Measurements from ENCODE around the gene LGI4.

DNA sequence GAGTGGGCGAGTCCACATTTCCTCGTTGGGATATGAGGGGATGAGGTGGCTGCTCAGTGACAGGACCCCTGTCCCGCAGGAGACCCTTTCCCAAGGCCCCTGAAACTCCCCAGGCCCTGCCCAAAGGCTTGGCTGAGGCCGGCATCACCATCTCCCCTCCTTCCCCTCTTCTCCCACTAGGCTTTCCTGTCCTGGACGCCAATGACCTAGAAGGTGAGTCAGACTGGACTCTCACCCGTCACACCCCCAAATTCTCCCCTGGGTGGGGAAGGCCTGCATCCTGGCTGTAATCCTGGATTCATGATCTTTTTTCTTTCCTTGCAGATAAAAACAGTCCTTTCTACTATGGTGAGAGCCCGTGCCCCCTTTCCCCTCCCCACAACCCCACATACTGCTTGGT lies 14.0 kb downstream of the LGI4 start:
- no peak for TF ChIP-seq POLR2A (IDR thresholded peaks at IDR 0.05)
- TF ChIP-seq, protein P1, sequence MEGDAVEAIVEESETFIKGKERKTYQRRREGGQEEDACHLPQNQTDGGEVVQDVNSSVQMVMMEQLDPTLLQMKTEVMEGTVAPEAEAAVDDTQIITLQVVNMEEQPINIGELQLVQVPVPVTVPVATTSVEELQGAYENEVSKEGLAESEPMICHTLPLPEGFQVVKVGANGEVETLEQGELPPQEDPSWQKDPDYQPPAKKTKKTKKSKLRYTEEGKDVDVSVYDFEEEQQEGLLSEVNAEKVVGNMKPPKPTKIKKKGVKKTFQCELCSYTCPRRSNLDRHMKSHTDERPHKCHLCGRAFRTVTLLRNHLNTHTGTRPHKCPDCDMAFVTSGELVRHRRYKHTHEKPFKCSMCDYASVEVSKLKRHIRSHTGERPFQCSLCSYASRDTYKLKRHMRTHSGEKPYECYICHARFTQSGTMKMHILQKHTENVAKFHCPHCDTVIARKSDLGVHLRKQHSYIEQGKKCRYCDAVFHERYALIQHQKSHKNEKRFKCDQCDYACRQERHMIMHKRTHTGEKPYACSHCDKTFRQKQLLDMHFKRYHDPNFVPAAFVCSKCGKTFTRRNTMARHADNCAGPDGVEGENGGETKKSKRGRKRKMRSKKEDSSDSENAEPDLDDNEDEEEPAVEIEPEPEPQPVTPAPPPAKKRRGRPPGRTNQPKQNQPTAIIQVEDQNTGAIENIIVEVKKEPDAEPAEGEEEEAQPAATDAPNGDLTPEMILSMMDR (IDR thresholded peaks at IDR 0.05) = no peak
